GM19397 (cell line): Measurements from ENCODE around the gene KIF1A.
"Not testable (repeated sequence)": the region's sequence is repeated elsewhere in the genome, so short reads cannot be mapped to it uniquely, and the experiment has no call there.

Experiments used
- ATAC-seq: cut with Tn5 transposase; IDR thresholded peaks from one replicate; pipeline ENCODE4 v1.9.1; 2021; ENCODE audit warnings: mild to moderate bottlenecking, moderate library complexity; ENCODE audit not compliant: unreplicated experiment

Gene KIF1A

DNA sequence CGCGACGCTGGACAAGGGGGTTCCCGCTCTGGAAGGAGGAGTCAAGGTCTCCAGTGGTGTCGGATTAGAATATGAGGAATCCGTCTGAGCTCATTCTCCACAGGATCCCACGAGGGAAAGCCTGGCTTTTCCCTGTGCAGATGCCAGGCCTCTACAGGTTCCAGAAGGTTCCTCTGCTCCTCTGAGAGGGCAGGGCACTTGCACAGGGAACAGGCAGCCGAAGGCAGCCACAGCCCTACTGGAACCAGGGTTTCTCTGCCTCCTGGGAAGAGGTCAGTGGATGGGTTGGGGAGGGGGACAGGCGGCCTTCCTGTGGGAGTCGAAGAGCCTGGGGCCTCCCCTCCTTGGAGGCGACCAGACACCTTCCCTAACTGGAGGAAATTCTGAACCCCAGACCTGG is 130.0 kb downstream of the KIF1A start:
- no peak for ATAC-seq

DNA sequence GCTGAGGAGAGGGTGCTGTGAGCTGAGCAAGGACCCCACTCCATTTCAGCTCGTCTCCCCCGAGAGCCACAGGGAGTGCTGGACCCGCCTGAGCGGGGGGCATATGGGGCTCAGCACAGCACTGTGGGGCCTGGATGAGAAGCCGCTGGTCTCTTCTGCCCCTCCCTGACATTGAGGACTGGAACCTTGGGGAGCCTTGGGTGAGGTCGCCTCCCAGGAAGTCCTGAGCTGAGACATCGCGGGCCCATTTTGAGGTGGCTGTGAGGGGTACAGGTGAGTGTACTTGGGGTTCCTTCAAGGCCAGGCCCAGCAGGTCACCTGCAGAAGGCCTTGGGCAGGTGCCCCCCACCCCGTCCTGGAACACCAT is 131.5 kb downstream of the KIF1A start:
- ATAC-seq = no peak

DNA sequence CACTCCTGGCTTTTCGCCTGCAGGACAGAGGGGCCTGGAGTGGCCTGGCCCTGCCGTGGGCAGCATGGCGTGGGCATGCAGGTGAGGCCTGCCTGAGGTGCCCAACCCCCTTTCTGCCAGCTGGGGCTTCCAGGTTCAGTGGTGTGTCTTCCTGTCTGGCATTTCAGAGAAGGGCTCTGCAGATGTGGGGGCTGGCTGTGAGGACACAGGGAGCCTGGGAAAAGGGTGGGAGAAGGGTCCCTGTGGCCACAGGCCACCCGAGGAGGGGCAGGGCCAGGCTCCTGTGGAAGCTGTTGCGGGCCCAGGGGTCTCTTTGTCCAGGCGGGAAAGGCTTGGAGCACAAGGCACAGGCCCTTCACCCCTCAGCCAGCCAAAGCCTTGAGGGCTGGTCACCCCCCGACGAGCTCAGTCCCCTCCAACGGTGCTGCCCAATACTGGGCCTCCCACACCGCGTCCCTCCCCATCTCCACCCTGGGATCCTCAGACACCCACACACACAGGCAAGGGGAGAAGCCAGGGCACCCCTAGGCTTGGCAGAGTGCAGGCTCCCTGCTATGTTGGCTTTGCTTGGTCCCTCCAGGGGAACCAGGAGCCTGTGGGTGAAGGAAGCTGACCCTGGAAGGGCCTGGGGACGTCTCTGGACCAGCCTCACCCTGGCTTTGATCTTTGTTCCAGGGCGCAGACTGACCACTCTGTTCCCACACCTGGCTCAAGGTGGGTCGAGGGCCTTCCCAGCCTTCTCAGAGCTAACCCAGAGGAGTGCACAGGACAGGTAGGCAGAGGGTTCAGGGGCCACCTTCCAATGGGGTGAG is 132.1 kb downstream of the KIF1A start:
- no peak for ATAC-seq

DNA sequence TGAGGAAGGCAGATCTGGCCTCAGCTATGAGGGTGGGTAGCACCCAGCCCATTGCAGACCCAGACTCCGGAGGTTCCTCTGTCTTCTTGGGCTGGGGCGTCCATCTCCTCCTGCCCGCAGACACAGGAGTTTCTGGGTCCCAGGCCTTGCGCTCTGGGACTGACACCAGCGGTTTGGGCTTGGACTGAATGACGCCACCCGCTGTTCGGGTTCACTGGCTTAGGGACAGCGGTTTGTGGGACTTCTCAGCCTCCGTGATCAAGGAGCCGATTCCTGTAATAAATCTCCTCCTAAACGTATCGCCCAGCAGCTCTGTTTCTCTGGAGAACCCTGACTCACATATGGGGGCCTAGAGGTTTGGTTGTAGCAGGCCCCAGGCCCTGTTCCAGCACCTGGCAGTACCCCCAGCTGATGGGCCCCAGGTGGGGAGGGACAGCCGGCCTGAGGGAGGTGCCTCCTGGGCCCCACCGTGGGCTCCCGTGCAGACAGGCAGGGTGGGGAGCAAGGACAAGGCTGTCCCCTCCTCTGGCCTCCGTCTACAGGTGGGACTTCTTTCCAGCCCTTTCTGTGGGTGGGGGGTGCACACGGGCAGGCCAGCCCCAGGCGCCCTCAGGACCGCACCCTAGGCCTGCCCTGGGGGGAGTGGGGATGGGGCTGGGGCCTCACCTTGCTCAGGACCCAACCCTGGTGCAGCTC is 132.8 kb downstream of the KIF1A start:
- no peak for ATAC-seq

DNA sequence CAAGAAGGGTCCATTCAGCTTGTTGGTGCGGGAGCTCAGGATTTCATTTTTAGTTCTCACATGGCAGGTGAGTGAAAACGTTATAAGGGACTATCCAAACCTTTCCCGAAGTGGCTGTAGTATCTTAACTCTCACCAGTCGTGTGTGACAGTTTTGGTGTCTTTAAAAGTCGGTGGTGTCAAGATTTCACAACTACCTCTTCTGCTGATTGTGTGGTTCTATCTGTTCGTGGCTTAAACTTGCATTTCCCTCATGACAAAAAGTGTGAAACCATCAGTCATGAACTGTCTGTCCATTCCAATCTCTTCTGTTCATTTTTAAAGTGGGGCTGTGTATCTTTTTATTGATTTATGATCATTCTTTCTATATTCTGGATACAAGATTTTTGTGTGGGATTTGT is 133.6 kb downstream of the KIF1A start:
- no peak for ATAC-seq

DNA sequence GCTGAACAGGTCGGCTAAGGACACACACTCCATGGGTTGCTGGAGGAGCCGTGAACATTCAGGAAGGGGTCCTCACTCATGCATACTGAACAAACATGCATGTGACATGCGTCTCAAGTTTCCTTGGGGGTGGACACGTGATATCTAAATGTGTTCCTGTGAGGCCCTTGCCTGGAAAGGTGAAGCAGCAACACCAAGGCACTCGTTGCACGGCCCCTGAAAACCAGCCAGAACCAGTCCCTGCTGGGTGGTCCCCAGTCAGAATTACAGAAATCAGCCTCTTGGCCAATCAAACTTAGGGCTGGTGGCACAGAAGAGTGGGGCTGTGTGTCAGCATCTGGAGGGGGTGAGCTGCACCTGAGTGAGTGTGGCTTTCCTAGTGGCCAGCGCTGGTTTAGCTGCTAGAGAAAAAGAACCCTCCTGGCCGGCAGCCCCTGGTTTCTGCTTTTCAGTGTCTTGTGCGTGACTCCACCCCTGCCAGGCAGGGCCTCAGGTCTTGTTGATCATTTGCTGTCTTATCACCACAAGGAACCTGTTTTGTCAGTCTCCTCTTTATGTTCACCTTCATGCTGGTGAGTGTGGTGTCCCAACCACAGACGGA is 134.1 kb downstream of the KIF1A start:
- ATAC-seq = no peak

DNA sequence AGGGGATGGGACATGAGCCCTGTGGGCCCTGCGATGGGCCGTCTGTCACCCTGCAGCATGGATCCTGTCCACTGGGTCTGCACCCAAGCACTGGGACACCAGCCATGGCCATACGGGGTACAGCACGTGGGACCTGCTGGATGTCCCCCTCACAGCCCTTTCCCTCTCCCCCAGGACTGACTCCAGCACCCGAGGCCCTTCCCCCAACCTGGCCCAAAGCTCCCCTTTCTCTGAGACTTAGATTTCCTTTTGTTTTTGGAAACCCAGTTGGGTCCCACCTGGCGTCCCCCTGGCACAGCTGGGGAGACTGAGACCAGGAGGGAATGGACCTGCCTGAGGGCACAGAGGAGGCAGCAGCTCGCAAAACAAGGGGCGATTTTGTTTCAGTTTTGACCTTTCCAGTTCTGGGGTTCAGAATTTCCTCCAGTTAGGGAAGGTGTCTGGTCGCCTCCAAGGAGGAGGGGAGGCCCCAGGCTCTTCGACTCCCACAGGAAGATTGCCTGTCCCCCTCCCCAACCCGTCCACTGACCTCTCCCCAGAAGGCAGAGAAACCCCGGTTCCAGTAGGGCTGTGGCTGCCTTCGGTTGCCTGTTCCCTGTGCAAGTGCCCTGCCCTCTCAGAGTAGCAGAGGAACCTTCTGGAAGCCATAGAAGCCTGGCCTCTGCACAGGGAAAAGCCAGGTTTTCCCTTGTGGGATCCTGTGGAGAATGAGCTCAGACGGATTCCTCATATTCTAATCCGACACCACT is 135.9 kb downstream of the KIF1A start:
- ATAC-seq = not testable (repeated sequence)

DNA sequence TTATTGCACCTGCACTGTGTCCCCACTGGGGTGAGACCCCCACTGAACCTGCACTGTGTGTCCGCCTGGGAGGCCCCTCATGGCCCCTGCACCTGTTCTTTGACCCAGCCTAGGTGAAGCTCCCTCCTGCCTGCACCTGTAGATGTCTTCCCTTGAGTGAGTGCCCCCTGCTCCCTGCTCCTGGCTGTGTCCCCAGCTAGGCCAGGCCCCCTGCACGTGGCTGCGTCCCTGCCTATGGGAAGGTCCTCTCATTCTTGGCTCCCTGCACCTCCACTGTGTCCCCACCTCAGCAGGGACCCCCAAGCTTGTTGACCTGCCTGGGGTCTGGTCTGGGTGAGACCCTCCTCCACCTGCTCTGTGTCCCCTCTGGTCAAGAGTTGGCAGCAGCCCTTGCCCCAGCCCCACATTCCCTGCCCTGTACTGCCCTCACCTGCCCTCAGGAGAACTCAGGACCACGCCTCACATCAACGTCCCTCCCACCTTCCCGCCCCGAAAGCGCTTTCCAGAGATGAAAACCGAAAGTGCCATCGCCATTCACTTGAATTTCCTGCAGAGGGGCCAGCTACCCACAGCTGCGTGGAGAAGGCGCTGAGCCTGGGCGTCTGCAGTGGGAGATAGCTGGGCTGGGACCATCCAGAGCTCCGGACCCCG is 136.6 kb downstream of the KIF1A start:
- ATAC-seq = not testable (repeated sequence)

DNA sequence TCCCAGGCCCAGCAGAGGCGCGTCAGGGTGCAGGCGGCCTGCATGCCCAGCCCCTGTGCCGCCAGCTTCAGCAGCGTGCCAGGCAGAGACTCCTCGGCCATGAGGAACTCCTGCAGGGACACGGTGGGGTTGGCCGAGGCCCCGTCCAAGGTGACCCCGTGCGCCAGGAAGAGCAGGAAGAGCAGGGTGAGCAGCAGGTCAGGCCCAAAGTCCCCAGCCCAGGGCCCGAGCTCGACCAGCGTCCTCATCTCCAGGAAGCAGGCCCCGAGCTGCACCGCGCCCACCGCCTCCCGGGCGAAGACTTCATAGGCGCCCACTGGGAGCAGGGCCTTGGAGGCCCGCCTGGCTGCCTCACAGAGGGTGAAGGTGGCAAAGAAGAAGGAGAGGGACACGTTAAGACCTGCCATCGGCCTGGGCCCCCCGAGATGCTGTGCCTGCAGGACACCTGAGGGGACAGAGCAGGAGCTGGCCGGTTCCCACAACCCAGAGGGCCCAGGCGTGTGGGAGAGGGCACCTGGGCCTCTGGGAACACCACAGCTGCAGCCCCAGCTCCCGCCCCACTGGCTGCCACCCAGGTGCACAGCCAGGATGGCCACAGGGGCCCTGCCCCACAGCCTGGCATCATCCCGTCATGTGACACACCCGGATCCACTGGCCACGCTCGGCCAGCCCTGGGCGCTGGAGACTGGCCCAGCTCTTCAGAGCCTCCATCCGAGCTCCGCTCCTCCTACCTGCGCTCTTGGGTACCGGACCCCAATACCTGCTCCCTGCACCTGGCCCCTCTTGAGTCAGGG is 137.4 kb downstream of the KIF1A start, which contains the start of gene AQP12B:
AQP12B (minus strand) TSS at position 455 of the 794 bp plus-strand sequence; CDS start at position 407, 48 bp downstream.
- ATAC-seq = not testable (repeated sequence)

DNA sequence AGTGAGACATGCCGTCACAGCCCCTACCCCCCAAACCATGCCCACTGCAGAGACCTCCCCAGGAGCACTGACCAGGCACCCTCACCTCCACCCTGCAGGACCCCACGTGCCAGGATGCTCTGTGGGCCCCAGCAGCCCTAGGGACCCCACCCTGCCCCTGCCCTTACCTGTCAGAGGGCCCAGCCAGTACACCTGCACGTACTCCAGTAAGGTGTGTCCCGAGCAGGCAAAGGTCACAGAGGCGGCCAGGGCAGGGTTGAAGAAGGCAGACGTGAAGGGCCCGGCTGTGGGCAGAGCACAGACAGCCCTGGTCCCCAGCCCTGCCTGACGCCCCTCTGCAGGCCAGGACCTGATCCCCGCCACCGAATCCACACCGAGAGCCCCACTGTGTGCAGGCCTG is 139.8 kb downstream of the KIF1A start:
- not testable (repeated sequence) for ATAC-seq

DNA sequence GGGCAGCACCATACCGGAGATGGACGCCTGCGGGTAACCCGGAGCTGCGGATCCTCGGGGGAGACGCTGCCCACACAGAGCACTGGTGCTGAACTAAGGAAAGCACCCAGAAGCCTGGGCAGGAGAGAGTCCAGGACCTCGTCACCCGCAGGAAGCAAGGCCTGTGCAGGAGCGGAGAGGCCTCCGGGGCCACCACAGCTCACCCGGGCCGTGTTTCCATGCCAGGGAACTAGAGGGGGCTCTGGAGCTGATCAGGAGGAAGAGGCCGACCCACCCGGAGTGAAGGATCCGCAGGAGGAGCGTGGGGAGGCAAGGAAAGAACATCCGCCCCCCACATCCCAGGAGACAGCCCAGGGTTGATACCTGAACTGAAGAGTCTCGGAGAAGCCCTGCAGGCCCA is 141.1 kb downstream of the KIF1A start:
- ATAC-seq = not testable (repeated sequence)

DNA sequence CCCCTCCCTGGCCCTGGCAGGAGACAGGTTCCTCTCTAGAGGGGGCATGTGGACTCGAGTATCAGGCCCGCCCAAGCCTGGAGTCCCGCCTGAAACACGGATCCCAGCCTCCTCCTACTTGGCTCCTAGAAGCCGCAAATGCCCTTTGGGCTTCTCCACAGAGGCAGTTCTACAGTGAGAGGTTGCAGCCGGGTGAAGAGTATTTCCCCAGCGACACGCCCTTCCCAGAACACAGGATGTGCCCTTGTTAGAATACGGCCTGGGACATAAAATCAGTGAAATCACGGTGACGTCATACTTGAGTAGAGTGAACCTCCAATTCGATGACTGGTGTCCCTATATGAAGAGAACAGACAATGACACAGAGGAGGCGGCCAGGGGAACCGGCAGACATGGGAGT is 142.0 kb downstream of the KIF1A start:
- ATAC-seq = not testable (repeated sequence)

DNA sequence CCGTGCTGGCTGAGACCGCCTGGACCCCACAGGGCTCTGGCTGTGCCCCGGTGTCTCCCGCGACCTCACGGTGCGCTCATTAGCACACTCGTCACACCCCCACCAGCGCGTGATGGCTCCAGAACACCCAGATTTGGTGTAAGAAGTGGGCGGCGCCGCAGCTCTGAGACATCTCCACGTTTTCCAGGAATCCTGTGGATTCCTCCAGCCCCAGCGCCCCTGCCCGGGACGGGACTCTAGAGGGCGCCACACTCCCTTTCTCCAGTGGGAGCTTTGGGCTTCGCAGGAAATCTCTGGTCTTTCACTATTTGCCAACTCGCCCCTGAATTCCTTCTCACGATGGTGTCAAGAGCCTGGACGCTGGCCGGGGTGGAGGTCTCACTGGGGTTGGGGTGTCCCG is 144.7 kb downstream of the KIF1A start:
- not testable (repeated sequence) for ATAC-seq

DNA sequence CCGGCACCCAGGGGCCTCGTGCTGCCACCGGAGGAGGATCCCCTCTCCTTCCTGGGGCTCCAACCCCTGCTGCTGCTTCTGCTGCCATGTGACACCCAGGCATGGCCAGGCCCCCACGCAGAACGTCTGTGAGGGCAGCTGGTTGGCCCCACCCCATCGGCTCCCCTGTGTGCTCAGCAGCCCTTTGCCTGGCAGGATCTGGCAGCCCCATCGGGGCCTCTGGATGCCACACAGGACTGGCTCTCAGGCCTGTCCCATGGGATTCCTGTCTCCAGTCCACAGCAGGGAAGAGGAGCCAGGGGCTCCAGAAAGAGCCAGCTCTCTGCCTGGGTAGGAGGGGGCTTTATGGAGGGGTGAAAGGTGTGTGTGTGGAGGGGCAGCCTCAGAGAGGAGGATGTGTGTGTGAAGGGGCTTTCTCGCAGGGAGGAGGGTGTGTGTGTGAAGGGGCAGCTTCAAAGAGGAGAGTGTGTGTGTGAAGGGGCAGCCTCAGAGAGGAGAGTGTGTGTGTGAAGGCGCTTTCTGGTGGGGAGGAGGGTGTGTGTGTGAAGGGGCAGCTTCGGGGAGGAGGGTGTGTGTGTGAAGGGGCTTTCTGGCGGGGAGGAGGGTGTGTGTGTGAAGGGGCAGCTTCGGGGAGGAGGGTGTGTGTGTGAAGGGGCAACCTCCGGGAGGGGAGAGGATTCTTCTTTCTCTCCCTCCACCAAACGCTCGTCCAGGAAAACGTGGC is 145.4 kb downstream of the KIF1A start:
- not testable (repeated sequence) for ATAC-seq

DNA sequence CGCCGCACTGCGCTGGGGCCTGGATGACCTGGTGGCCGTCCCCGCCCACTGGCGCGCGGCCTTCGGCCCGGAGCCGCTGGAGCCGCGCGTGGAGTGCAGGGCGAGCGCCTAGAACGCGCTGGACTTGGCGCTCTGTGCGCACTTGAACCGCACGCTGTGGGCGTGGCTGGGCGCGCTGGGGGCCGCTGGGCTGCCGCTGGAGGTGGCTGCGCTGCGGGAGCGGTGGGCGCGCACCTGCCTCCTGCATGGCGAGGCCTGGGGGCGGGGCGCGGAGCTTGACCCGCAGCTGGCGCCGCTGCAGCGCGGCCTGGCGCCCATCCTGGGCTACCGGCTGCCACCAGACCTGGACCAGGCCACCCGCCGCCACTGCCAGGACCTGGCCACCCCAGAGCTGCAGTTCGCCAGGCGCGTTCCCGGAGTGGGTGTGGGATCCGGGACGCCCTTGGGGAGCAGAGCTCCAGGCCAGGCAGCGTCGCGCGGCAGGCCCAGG is 147.3 kb downstream of the KIF1A start:
- ATAC-seq = no peak

DNA sequence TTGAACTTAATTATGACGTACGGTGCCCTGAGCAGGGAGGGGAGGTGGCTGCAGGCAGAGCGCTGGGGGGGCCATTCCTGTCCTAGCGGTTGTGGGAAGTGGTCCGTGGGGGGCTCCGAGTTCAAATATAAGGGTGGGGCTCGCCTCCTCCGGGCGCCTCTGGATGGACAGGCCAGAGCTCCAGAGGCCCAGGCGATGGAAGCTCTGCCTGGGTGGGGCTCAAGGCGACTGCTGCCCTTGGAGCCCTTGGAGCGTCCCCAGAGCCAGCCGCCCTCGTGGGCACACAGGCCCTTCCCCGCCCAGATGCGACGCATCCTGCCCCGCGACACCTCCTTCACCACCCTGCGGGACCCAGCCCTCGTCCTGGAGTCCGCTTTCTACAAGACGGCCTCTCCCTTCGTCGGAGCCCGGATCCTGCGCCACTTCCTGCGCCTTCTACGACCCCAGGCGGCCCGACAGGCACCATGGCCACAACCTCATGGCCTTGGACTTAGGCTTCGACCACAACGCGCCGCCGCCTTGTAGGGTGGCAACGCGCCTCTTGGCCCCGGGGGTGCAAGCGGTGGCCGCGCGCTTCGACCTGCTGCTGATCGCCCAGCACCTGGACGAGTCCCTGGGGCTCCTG is 147.8 kb downstream of the KIF1A start:
- ATAC-seq = no peak

DNA sequence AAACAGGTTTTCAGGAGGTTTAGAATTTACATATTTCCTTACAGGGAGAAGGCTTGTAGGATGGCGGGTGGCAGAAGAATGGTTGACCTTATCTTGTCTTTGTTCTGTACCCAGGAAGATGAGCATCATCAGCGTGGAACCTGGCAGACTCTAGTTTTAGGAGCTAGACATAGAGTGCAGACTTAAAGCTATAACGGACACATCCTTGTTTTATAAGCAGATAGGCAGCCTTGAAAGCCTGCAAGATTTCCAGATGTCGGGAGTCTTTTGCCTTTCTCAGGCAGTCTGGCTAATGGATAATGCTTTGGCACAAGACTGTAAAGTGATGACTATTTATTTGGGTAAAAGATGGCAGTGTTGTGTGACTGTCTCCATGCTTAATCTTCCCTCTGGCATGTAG is 149.1 kb downstream of the KIF1A start:
- no peak for ATAC-seq

DNA sequence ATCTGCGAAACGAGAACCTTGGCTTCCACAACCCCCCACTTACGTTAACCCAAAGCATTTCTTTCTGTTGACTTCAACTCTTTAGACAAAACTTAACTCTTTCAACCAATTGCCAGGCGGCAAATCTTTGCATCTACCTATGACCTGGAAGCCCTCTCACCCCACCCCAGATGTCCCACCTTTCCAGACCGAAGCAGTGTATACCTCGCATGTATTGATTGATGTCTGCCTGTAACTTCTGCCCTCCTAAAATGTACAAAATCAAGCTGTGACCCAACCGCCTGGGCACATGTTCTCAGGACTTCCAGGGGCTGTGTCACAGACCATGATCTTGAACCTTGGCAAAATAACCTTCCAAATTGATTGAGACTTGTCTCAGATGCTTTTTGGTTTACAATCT is 149.6 kb downstream of the KIF1A start:
- no peak for ATAC-seq

DNA sequence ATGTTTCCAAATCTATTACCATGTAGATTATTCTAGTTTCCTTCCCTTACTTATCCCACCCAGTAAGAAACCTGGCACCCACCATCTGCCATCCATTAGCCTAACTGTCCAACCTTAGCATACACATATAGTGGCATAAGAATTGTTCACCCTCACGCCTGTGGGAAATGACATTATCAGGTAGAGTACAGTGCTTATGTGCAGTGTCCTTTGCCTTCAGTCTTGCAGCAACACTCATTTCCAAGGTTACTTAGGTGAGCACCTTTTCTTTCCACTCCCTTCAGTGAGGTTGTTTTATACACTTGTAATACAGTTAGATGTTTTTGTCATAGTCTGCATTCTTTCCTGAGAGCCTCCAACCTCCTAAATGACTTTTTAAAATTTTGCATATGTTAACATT is 155.4 kb downstream of the KIF1A start:
- ATAC-seq = no peak
